ENCODE measurements around the gene VDAC1.

VDAC1 gene

GRCh38 chr5:133978943-133979342, 25.8 kb downstream of the VDAC1 start:
- TF ChIP-seq ZBTB7A (IDR thresholded peaks at IDR 0.05; ENCODE audit: low read depth) (no peak), EGR1 (IDR thresholded peaks at IDR 0.05) (no peak), NFIC (IDR thresholded peaks at IDR 0.05) (no peak), USF1 (IDR thresholded peaks at IDR 0.05) (no peak), MAX (IDR thresholded peaks at IDR 0.05) (no peak), TCF12 (IDR thresholded peaks at IDR 0.05; ENCODE audit: low read depth) (no peak), REST (IDR thresholded peaks at IDR 0.05; ENCODE audit: low read depth) (no peak), CREB1 (IDR thresholded peaks at IDR 0.05; ENCODE audit: low read depth) (no peak), EP300 (IDR thresholded peaks at IDR 0.05; ENCODE audit: borderline replicate concordance) (no peak), TAF1 (IDR thresholded peaks at IDR 0.05; ENCODE audit: low read depth) (no peak), FOXM1 (IDR thresholded peaks at IDR 0.05; ENCODE audit: borderline replicate concordance, low read depth) (no peak), CEBPB (IDR thresholded peaks at IDR 0.05) (no peak), RAD21 (IDR thresholded peaks at IDR 0.05; ENCODE audit: low read depth) (no peak), TEAD4 (IDR thresholded peaks at IDR 0.05) (no peak)

- no peak for TF ChIP-seq RAD21 (IDR thresholded peaks at IDR 0.05; ENCODE audit: low read depth)
- no peak for TF ChIP-seq FOXM1 (IDR thresholded peaks at IDR 0.05; ENCODE audit: borderline replicate concordance, low read depth)
- no peak for TF ChIP-seq USF1 (IDR thresholded peaks at IDR 0.05)
- TF ChIP-seq NFIC (IDR thresholded peaks at IDR 0.05) = no peak
- TF ChIP-seq REST (IDR thresholded peaks at IDR 0.05; ENCODE audit: low read depth) = no peak
- TF ChIP-seq TCF12 (IDR thresholded peaks at IDR 0.05; ENCODE audit: low read depth) = no peak
- no peak for TF ChIP-seq MAX (IDR thresholded peaks at IDR 0.05)
- TF ChIP-seq CEBPB (IDR thresholded peaks at IDR 0.05) = no peak
- no peak for TF ChIP-seq YY1 (IDR thresholded peaks at IDR 0.05; ENCODE audit: low read depth)
- TF ChIP-seq CREB1 (IDR thresholded peaks at IDR 0.05; ENCODE audit: low read depth) = no peak
These were observed 26.9 kb downstream of the VDAC1 start for GRCh38 chr5:133977858-133978257.

- TF ChIP-seq MAX (IDR thresholded peaks at IDR 0.05) = no peak
- no peak for TF ChIP-seq USF1 (IDR thresholded peaks at IDR 0.05)
- TF ChIP-seq EGR1 (IDR thresholded peaks at IDR 0.05) = no peak
- TF ChIP-seq CEBPB (IDR thresholded peaks at IDR 0.05) = no peak
- no peak for TF ChIP-seq NFIC (IDR thresholded peaks at IDR 0.05)
- TF ChIP-seq TCF12 (IDR thresholded peaks at IDR 0.05; ENCODE audit: low read depth) = no peak
These were observed 27.5 kb downstream of the VDAC1 start for GRCh38 chr5:133977161-133977787.

GRCh38 chr5:133974142-133974541, 30.6 kb downstream of the VDAC1 start:
- no peak for TF ChIP-seq NFIC (IDR thresholded peaks at IDR 0.05)
- no peak for TF ChIP-seq CREB1 (IDR thresholded peaks at IDR 0.05; ENCODE audit: low read depth)
- no peak for TF ChIP-seq CEBPB (IDR thresholded peaks at IDR 0.05)
- no peak for TF ChIP-seq EP300 (IDR thresholded peaks at IDR 0.05; ENCODE audit: borderline replicate concordance)
- TF ChIP-seq FOXM1 (IDR thresholded peaks at IDR 0.05; ENCODE audit: borderline replicate concordance, low read depth) = no peak
- TF ChIP-seq MAX (IDR thresholded peaks at IDR 0.05) = no peak
- no peak for TF ChIP-seq EGR1 (IDR thresholded peaks at IDR 0.05)
- TF ChIP-seq TAF1 (IDR thresholded peaks at IDR 0.05; ENCODE audit: low read depth) = no peak
- no peak for TF ChIP-seq TEAD4 (IDR thresholded peaks at IDR 0.05)
- TF ChIP-seq RAD21 (IDR thresholded peaks at IDR 0.05; ENCODE audit: low read depth) = no peak
- no peak for TF ChIP-seq YY1 (IDR thresholded peaks at IDR 0.05; ENCODE audit: low read depth)
- no peak for TF ChIP-seq USF1 (IDR thresholded peaks at IDR 0.05)
- TF ChIP-seq REST (IDR thresholded peaks at IDR 0.05; ENCODE audit: low read depth) = no peak
- no peak for TF ChIP-seq ZBTB7A (IDR thresholded peaks at IDR 0.05; ENCODE audit: low read depth)
- no peak for TF ChIP-seq TCF12 (IDR thresholded peaks at IDR 0.05; ENCODE audit: low read depth)
